LNCaP clone FGC (cell line): ENCODE results near the gene ALDH1L2.

Experiments
- DNase-seq: peaks from one replicate; pipeline ENCODE4 v3.0.0-alpha.2; 2011; ENCODE audit warnings: low read depth
- H3K4me3 ChIP-seq: 2 replicates; pipeline ENCODE4 v1.5.1; 2011; ENCODE audit warnings: mild to moderate bottlenecking, low read depth, low read length, control low read depth
- CTCF ChIP-seq: IDR thresholded peaks from 2 replicates; pipeline ENCODE4 v1.5.1; 2012; ENCODE audit warnings: mild to moderate bottlenecking; ENCODE audit not compliant: control insufficient read depth, insufficient read depth; ENCODE audit errors: extremely low read depth

The ALDH1L2 gene

DNA sequence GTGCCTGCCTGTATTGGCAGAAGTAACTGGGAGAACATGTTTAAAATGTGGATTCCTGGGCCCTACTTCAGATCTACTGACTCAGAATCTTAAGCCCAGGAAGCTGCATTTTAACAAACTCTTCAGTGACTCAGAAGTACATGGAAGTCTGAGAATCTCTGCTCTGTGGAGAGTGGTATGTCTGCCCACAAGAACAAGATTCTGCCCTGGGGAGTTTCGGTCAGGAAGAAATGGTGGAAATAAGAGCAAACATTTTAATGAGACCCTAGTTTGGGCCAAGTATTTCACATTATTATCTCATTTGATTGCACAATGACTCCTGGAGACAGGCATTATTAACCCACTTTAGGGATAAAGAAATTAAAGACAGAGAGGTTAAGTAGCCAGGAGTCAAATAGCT lies 8.2 kb downstream of the ALDH1L2 start:
- H3K4me3 ChIP-seq, result no peak overlapping the region
- no peak for DNase-seq
- TF ChIP-seq CTCF, result no peak

DNA sequence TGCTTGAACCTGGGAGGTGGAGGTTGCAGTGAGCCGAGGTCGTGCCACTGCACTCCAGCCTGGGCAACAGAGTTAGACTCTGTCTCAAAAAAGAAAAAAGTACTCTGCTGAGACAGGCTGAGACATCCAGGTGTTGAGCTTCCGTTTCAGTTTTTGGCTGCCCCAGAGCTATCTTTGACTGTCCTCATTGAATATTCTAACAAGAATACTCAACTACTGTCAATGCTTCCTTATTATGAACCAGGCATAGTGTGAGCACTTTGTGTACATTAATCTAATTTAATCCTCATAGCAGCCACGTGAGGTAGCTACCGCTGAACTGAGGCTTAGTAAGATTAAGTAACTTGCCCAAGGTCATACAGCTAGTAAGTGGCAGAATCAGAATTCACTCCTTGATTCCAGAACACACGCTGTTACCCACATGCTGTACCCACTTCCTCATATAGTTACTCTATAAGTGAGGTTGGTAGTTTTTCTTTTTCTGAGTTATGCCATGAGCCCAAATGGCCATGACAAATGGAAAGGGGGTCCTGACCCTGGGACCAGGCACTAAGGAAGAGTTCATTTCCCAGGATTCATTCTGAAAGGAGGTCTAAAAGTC lies 11.3 kb downstream of the ALDH1L2 start:
- no peak for TF ChIP-seq CTCF
- no peak overlapping the region for H3K4me3 ChIP-seq
- no peak for DNase-seq

DNA sequence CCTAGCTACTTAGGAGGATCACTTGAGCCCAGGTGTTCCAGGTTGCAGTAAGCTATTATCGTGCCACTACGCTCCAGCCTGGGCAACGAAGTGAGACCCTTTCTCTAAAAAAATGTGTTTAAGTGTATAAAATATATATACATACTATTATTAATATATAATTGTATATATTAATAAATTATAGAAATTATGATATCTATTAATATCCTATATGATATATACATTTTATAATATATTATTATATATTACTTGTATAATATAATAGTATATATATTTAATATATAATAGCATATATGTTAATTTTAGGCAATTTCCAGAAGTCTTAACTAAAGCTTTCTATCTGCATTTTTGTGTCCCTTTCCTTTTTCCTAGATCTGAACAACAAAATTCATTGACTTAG lies 12.3 kb downstream of the ALDH1L2 start:
- H3K4me3 ChIP-seq, result no peak overlapping the region
- no peak for TF ChIP-seq CTCF
- no peak for DNase-seq

DNA sequence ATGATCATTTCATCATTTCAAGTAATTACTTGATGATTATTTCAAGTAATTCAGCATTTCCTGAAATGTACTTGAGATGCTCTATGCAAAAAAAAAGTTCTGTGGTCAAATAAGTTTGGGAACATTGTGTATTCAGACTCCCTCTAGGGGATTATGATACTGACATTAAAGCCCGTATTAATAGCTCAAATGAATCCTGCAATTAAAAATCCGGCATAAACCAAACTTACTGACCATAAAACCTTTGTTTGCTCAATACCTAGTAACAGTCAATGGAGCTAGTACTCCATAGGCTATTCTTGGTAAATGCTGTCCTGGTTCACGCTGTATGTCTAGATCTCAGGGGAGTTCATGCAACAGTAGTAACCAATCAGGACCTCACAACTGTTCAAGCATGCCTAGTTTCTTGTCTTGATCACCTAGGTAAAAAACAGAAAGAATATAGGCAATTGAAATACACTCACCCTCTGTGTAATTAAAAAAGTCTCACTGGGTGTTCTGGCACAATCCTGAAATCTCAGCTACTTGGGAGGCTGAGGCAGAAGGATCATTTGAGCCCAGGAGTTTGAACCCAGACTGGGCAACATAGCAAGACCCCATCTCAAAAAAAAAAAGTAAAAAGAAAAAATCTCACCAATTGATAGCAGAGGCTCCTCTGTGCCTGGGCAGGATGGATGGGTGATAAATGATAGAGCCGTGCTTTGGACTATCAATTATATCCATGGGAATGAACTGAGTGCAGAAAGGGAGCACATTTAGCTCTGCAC lies 14.1 kb downstream of the ALDH1L2 start:
- no peak for DNase-seq
- TF ChIP-seq CTCF, result no peak
- H3K4me3 ChIP-seq, result no peak overlapping the region

DNA sequence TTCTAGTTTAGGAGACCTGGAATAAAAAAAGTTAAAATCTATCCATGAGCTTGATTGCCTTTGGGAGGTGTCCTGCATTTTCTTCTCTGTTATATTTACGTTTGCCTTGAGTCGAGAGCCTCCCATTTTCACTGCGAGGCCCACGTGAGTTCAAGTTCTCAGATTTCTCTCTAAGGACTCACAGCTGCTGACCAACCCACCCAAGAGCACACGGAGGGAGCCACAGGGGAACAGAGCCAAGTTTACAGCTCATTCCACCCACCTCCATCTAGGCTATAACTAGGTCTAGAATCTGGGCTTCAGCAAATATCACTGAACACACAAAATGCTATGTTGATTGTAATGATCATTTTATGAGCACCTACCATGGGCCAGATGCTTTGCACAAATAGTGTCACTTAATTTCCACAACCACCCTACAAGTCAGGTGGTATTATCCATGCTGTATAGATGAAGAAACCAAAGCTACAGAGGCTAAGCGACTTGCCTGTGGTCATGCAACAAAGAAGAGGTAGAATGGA lies 16.7 kb downstream of the ALDH1L2 start:
- DNase-seq, result no peak
- no peak for TF ChIP-seq CTCF
- no peak overlapping the region for H3K4me3 ChIP-seq

DNA sequence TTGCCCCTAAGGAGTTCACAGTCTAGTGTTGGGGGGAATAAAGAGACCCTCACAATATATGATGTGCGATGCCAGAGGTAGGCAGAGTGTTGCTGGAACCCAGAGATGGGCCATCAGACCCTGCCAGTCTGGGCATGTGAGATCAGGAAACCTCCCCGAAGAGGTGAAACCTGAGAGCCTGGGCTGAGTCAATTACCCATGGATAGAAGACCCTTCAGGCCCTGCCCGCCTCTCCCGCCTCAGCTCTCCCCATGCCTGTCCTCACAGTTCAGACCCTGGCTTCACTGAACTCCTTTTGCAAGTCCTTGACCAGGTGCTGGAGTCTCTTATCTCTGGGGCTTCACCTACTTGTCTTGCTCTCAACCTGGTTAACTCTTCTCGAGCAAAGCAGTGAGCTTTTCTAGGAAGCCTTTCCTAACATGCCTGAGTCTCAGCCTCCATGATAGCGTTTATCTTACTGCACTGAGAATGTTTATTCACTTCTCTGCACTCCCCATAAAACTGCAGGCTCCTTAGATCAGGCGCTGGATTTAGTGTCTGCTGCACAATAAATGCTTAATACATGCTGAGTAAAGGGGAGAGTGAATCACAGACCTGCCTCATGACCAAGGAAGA lies 19.6 kb downstream of the ALDH1L2 start:
- no peak for TF ChIP-seq CTCF
- no peak overlapping the region for H3K4me3 ChIP-seq
- DNase-seq, result peak; percentile 10
